Measurements from ENCODE around the gene RNF213.
A peak's percentile ranks its signal among the peaks of the same experiment; 100 is the strongest.

RNF213 gene

DNA sequence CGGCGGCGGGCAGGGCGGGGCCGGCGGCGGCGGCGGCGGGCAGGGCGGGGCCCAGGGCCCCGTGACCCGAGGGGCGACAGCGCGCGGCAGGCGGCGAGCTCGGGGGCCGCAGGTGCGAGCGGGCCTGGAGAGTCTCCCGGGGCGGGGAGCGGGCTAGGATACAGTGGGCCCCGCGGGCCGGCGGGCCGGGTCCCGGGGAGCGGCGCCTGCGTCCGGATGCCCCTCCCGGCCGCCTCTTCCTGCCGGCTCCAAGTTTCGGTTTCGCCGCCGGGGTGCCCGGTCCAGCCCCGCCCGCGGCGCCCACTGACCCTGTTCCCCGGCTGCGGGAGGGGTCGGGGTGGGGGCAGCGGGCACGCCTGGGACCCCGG is at the start of gene RNF213:
Gene RNF213, plus strand, starts transcription at position 62 of the 368 bp plus-strand sequence. CDS start 2,830 bp downstream, outside the sequence.
- peak; percentile 57 for DNase-seq

DNA sequence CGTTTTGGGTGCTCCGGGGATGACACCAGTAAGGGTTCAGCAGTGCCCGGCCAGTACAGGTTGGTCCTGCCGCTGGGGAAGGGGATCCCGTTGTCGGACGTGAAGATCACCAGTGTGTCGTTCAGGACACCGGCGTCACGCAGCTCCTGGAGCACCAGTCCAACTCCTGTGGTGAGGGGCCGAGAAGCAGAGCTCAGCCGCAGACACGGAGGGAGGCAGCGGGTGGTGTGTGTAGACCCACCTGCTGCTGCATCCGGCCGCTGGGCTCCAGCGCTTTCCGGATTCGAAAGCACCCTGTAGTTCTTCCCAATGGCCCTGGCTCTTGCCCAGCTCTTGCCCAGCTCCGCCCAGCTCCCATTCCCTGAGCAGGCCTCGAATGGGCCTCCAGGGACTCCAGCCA is 48.5 kb upstream of the RNF213 start:
- DNase-seq: no peak

DNA sequence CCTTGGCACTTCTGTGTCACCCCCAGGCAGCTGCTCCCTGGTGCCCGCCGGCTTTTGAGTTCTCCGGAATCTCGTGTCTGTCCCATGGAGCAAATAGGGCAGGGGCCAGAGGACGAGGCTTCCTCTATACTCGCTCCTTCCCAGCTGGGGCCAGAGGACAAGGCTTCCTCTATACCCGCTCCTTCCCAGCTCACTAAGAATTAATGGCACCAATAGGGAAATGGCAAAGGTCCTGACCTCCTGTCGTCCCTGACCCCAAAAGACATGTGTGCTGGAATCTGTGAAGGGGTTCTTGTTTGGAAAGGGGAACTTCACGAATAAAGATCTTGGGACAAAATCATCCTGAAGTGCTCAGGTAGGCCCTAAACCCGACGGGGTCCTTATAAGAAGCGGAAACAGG is 48.1 kb upstream of the RNF213 start:
- no peak for DNase-seq

DNA sequence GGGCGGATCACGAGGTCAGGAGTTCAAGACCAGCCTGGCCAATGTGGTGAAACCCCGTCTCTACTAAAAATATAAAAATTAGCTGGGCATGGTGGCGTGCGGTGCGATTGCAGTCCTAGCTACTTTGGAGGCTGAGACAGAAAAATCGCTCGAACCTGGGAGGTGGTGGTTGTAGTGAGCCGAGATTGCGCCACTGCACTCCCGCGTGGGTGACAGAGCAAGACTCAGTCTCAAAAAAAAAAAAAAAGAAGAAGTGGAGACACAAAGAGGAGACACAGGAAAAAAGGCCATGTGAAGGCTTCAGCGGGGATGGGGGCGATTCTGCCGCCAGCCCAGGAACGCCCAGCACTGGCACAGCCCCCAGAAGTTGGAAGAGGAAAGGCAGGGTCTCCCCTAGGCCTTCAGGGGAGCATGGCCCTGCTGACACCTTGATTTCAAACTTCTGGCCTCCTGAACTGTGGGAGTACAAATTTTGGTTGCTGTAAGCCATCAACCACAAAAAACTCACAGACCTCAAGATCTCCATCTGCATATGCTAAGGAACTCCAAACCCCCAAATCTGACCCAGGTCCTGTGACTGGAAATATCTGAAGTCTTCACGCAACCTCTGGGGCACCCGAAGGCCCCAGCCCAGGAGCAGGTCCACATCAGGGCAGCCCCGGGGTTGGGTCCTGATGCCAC is 47.5 kb upstream of the RNF213 start:
- DNase-seq: no peak

DNA sequence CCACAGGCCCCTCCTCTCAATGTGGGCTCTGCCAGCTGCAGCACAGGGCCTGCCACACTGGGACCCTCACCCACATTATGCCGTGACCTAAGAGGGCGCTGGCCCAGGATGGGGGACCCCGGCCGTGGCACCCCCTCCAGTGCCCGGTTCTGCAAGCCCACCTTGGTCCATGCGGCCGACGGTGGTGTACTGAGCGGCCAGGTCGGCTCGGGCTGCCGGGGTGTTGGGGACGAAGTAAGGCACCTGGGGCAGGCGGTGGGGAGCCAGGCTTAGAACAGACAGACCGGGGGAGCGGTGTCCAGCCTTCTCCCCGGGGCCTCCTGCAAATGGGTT is 47.0 kb upstream of the RNF213 start:
- no peak for DNase-seq

DNA sequence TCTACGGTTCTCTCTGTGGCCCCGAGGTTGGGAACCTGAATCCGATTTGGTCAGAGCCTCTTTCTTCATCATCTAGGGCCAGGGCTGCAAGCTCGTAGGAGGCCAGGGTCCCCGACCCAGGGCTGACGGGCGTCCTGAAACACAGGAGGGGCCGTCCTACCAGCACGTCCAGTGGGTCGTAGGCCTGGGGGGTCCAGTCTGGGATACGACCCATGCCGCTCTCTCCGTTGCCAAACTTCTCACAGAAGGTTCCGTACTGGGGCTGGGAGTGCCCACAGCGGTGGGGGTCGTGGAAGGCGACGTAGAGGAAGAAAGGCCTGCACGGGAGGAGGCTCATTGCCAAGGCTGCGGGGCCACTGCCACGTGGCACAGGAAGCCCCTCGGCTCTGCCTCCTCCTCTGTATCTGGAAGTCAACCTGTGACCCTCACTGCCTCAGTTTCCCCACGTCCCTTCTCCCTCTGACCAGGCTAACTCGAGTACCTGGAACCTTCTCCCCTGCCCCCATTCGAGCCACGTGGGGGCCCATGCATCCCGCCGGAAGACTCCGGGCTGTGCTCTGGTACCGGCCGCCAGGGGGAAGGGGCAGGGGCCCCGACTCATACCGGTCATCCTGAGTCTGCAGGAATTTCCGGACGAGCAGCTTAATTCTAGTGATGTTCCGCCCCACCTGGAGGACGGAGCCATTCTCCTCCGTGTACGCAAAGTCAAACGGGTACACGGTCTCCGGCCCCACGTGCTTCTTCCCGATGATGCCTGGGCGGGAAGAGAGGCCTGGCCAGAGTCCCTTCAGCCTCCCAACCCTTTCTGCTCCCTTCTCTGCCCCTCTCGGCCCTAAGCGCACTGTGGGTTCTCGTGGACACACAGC is 46.4 kb upstream of the RNF213 start:
- DNase-seq: no peak

DNA sequence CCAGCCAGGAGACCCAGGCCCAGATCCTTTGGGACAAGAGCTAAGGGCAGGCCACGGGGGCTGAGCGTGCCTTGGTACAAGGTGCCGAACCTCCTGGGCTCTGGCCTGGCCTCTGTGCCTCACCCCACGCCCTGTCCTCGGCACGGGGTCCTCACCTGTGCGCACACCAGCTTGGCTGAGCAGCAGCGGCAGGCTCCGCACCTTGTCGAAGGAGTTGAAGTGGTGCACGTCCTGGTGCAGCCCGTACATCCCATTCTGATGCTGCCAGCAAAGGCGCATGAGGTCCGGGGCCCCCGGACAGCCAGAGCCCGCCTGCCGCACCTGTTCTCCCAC is 45.8 kb upstream of the RNF213 start:
- no peak for DNase-seq

DNA sequence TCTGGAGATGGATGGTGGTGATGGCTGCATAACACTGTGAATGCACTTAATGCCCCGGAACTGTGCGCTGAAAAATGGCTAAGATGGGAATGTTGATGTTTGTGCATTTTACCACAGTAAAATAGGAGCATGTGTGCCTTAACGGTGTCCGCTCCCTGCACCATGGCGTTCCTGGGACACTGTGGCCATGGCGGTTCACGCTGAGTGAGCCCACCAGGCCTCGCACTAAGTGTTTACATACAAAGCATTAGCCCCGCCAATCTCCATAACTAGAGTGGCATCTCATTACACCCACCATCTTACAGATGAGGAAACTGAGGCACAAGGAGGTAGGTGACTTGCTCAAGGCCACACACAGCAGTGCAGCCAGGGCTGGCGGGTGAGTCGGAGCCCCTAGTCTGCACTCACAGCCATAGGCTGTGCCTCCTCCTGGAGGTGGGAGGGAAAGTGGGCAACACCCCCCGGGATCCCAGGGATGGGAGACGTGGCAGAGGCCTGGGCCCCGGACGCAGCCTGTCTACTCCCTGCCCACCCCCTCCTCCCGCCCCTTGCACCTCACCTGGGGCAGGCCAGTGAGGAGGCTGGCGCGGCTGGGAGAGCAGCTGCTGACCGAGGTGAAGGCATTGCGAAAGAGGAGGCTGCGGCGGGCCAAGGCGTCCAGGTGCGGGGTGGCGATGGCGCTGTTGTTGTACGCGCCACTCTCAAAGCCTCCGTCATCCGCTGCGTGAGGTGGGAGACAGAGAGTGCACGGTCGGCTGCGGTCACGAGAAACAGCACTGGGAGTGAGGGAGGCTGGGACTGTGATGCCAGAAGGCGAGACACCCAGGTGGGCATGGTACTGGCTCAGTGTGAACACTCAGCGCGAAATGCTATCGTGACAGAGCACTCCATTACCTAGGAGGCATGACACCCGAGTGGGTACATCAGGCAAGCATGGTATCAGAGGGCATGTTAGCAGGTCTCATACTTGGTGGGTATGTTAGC is 43.9 kb upstream of the RNF213 start:
- DNase-seq: no peak

DNA sequence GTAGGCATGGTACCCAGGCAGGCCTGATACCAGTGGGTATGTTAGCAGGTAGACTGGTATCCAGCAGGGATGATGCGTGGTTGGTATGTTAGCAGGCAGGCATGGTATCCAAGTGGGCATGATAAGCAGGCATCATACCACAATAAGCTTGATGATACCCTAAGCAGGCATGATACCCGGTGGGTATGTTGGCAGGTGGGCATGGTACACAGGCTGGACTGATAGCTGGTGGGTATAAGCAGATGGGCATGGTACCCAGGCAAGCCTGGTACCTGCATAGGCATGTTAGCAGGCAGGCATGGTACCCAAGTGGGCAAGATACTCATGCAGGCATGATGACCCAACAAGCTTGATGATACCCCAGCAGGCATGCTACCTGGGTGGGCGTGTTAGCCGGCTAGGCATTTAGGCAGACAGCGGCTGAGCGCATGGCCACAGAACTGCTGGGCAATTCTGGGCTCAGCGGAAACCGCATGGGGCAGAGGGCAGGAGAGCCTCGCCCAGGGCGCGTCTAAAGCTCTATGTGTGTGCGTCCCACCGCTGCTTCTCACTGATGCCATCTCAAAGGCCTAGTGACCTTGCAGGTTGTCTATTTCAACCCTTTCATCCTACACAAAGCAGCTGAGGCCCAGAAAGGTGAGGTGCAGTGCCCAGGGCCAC is 42.8 kb upstream of the RNF213 start:
- no peak for DNase-seq

DNA sequence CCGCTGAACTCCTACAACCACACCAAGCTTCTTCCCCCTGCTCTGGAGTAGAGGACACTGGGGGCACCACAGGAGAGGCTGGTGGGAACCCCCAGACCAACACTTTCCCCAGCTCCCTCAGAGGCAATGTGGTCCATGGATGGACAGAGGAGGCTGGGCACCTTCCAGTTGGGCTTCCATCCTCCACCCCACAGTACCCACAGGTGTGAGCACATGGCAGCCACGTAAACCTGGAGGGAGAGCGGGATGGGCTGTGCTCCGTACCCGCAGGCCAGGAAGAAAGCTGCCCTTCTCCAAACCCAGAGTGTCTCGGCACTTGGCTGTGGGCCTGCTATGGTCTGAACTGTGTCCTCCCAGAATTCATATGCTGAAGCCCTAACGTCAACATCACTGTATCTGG is 42.3 kb upstream of the RNF213 start:
- no peak for DNase-seq

DNA sequence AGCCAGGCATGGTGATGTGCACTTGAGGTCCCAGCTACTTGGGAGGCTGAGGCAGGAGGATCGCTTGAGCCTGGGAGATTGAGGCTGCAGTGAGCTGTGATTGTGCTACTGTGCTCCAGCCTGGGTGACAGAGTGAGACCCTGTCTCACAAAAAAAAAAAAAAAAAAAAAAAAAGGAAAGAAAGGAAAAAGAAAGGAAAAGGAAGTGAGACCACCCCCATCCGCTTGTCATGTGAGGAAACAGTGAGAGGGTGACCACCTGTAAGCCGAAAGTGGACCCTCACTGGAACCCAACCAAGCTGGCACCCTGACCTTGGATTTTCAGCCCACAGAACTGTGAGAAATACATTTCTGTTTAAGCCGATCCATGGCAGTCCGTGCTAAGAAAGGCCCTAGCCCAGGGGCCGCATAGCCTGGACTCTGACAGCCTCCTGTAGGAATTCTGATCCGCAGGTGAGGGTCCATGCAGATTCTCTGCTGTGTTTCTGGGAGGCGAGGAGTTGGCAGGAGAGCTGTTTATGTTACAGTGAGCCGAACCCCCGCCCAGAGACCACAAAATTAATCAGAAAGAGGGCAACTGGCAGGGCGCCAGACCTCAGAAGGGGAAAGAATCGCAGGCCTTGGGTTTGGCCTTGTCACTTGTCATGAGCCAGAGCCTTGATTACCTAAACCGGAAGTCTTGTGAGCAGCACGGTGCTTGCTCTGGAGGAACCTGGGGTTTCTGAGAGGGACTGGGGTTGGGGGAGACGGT is 41.5 kb upstream of the RNF213 start:
- DNase-seq: peak; percentile 71

DNA sequence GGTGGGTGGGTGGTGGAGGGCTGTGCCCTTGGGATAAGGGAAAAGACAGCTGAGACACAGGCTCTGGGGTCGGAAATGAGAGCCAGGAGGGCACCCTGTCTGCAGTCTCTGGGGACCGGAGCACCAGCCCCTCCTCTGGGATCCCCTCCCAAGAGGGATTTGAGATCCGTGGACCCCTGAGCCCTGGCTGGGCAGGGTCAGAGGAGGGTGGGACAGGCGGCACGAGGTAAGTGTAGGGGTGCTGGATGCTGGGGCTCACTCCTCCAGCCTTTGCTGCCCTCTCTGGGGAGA is 40.9 kb upstream of the RNF213 start:
- no peak for DNase-seq

DNA sequence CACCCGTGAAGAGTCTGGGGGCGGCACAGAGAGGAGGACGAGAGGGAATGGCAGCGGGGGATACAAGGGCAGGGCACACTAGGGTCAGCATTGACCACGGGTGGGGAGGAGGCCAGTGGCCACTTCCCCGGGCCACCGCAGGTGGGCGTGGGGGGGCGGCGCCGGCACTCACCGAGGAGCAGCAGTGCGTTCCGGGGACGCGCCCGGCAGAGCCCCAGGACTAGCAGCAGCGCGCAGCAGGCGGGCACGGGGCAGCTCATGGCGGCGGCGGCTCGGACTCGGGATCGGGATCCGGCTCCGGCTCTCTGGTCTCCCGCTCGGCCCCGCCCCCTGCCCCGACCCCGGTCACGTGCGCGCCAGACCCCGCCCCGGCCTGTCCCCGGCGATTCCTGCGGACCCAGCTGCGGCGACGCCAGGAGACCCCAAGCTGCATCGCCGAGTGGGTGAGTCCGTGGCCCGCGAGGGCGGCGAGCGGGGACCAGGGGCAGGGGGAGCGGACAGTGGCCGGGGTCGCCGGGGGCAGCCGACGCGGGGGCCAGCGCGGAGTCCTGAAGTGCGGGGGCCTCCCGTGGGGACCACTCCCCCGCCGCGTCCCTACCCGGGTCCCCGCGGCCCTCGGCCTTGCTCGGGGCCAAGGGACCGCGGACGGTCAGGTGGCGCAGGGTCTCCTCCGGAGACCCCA is 40.5 kb upstream of the RNF213 start, which contains the start of the genes SGSH and SLC26A11:
Gene SGSH, minus strand, starts transcription at position 280 of the 682 bp plus-strand sequence. Its CDS starts 20 bp downstream, at position 260.
Gene SLC26A11, plus strand, starts transcription at position 374 of the 682 bp plus-strand sequence. CDS start 1,134 bp downstream, outside the sequence.
- DNase-seq: peak; percentile 86

DNA sequence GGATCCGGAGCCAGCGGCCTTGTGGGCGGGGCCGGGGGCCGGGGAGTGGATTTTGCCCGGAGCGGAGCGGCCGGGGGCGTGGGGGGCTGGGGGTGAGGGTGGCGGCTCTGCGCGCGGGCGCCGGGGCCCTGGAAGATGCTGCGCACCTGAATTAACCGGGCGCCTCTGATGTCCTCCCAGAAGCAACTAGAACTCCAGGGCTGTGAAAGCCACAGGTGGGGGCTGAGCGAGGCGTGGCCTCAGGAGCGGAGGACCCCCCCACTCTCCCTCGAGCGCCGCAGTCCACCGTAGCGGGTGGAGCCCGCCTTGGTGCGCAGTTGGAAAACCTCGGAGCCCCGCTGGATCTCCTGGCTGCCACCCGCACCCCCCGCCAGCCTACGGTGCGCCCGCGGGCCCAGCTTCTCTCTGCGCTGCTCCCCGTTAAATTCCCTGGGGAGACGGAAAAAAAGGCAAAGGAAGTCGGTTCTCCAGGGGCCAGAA is 39.9 kb upstream of the RNF213 start:
- peak; percentile 35 for DNase-seq

DNA sequence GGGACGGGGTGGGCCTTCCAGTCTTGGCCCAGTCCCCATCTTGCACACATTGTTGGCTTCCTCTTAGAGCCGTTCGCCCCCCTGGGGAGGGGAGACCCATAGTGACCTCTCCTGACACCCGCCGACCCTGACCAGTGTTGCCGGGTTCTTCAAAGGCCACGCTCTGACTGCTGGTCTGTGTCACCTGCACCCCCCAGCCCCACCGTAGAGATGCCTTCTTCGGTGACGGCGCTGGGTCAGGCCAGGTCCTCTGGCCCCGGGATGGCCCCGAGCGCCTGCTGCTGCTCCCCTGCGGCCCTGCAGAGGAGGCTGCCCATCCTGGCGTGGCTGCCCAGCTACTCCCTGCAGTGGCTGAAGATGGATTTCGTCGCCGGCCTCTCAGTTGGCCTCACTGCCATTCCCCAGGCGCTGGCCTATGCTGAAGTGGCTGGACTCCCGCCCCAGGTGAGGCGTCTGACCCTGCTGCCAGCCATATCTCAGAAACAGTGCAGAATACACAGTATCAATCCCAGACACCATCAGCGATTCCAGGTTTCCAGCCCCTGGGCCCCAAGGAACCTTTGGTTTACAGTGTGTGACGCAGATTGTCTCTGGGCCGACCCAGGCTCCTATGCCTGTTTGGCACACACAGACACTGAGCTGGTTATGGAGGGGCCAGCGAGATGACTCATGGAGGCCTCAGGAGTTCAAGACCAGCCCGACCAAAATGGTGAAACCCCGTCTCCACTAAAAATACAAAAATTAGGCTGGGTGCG is 39.1 kb upstream of the RNF213 start:
- no peak for DNase-seq

DNA sequence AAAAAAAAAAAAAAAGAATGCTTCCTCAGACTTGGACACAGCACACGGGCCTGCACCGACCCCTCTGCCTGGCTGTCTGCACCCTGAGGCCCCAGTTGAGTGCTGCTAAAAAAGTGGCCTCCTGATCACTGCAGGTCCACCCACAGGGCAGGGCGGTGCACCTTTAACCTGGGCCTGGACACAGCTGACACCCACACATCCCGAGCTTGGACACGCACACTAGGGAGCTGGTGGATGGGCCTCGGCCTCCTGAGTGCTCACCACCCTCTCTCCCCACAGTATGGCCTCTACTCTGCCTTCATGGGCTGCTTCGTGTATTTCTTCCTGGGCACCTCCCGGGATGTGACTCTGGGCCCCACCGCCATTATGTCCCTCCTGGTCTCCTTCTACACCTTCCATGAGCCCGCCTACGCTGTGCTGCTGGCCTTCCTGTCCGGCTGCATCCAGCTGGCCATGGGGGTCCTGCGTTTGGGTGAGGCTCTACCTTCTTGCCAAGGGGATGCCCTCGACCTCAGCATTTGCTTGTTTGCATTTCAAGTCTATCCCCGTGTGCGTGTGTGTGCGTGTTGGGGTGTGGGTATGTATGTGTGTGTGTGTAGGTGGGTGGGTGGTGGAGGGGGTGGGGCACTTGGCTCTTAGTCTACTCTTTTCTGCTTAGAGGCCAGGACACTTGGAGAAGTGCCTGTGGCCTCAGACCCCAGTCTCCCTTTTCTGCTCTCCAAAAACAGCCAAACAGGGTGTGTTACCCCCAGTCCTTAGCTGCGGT is 38.1 kb upstream of the RNF213 start:
- no peak for DNase-seq

DNA sequence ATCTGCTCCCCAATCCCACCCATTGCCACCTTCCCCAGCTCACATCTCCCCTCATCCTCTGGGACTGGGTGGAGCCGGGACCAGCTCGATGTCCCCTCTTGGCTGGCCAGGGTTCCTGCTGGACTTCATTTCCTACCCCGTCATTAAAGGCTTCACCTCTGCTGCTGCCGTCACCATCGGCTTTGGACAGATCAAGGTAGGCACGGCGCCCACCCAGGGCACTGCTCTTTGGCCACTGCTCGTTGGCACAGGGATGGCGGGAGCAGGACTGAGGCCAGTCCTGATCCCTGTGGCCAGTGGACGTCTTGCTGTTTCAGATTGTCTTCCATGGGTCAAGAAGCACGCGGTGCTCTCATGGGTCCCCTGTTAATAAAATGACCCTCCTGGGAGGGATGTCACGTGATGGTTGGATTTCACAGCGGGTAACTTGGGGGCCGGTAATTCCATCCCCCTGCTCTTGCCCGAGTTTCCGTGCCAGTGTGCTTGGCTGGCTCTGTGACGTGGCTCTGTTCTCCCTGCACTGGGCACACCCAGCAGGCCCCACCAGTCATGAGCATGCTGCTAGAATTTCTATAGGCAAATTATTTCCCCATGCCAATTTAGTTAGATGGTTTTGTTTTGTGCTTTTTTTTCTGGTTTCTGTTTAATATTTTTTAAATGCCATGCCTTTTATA is 37.4 kb upstream of the RNF213 start:
- DNase-seq: no peak

DNA sequence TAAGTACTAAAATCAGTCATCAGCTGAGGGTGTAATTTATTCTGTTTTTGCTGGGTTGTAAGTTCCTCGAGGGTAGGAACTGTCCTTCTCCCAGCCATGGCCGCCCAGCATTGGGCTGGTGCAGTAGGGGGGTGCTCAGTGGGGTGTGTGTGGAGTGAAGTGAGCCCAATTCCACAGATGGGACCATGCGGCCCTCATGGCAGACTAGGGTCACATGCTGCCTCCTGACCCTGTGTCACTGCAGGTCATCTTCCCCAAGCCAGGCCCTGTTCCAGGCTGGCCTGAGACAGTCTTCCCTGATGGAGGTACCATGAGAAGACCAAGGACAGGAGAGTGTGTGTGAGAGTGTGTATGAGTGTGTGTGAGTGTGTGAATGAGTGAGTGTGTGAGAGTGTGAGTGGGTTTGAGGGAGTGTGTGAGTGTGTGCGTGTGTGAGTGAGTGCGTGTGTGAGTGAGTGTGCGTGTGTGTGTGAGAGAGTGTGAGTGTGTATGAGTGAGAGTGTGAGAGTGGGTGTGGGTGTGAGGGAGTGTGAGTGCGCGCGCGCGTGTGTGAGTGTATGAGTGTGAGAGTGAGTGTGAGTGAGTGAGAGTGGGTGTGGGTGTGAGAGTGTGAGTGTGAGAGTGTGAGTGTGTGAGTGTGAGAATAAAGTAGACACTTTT is 36.7 kb upstream of the RNF213 start:
- no peak for DNase-seq

DNA sequence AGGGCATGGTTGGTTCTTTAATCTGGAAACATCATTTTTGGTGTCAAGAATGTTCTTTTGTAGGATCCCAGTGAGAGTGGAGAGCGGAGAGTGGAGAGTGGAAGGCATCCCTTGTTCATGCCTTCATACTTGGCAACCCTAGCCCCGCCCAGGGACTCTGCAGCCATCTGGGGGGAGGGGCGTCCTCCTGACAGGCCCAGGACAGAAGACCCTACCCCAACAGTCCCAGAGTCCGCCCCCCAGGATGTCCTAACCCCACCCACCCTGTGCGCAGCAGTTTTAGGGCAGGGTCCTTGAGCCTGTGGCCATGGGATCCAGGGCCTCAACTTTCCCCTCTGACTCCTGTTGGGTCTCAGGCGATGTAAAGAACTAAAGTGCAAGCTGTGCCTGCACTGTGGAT is 36.0 kb upstream of the RNF213 start:
- no peak for DNase-seq

Measured in right hindlimb (tissue), 1 donor.